GM18511 (cell line): Measurements from ENCODE around the gene NCOA7.

Experiments used
- ATAC-seq: cut with Tn5 transposase; IDR thresholded peaks from one replicate; pipeline ENCODE4 v1.9.1; 2021; ENCODE audit warnings: mild to moderate bottlenecking, moderate library complexity; ENCODE audit not compliant: unreplicated experiment

Gene NCOA7

GRCh38 chr6:125790358-125791150 is at the start of gene NCOA7:
TSS of gene NCOA7 (plus strand) at chr6:125790960. CDS start at chr6:125815355, 24,395 bp downstream.
- ATAC-seq: peak; percentile 72

GRCh38 chr6:125741336-125741735 is 49.4 kb upstream of the NCOA7 start:
- no peak for ATAC-seq

- no peak for ATAC-seq
Observed at GRCh38 chr6:125742024-125742423, 48.7 kb upstream of the NCOA7 start.

- ATAC-seq: no peak
Observed at GRCh38 chr6:125742464-125743120, 48.2 kb upstream of the NCOA7 start.

GRCh38 chr6:125743604-125744003 is 47.2 kb upstream of the NCOA7 start:
- ATAC-seq: no peak

GRCh38 chr6:125745281-125746018 is 45.3 kb upstream of the NCOA7 start:
- no peak for ATAC-seq

GRCh38 chr6:125746019-125746414 is 44.7 kb upstream of the NCOA7 start:
- ATAC-seq: no peak

GRCh38 chr6:125746731-125747588 is 43.8 kb upstream of the NCOA7 start:
- ATAC-seq: peak; percentile 63

GRCh38 chr6:125747589-125748405 is 43.0 kb upstream of the NCOA7 start:
- ATAC-seq: peak; percentile 14

- ATAC-seq: peak; percentile 1
Observed at GRCh38 chr6:125748406-125749172, 42.2 kb upstream of the NCOA7 start.

GRCh38 chr6:125749173-125749864 is 41.4 kb upstream of the NCOA7 start, which contains the start of gene HEY2:
TSS of gene HEY2 (plus strand) at chr6:125749632. CDS start at chr6:125749777, 145 bp downstream.
- peak; percentile 82 for ATAC-seq

GRCh38 chr6:125749865-125750691 is 40.7 kb upstream of the NCOA7 start:
- no peak for ATAC-seq

- ATAC-seq: no peak
Observed at GRCh38 chr6:125750692-125751333, 39.9 kb upstream of the NCOA7 start.

GRCh38 chr6:125751334-125751916 is 39.3 kb upstream of the NCOA7 start:
- ATAC-seq: no peak

GRCh38 chr6:125752773-125753172 is 38.0 kb upstream of the NCOA7 start:
- no peak for ATAC-seq

GRCh38 chr6:125753218-125753936 is 37.4 kb upstream of the NCOA7 start:
- no peak for ATAC-seq
